NCI-H510A treated with DMSO at 0.1 percent for 48 hours (cell line): ENCODE measurements around the gene CHCHD2.
A peak's percentile ranks its signal among the peaks of the same experiment; 100 is the strongest.
"Not testable (repeated sequence)": the region's sequence is repeated elsewhere in the genome, so short reads cannot be mapped to it uniquely, and the experiment has no call there.

Source experiments
- DNase-seq: peaks from one replicate; lab custom pipeline; 2025; lab: John Stamatoyannopoulos, UW

The CHCHD2 gene, protein sequence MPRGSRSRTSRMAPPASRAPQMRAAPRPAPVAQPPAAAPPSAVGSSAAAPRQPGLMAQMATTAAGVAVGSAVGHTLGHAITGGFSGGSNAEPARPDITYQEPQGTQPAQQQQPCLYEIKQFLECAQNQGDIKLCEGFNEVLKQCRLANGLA

DNA sequence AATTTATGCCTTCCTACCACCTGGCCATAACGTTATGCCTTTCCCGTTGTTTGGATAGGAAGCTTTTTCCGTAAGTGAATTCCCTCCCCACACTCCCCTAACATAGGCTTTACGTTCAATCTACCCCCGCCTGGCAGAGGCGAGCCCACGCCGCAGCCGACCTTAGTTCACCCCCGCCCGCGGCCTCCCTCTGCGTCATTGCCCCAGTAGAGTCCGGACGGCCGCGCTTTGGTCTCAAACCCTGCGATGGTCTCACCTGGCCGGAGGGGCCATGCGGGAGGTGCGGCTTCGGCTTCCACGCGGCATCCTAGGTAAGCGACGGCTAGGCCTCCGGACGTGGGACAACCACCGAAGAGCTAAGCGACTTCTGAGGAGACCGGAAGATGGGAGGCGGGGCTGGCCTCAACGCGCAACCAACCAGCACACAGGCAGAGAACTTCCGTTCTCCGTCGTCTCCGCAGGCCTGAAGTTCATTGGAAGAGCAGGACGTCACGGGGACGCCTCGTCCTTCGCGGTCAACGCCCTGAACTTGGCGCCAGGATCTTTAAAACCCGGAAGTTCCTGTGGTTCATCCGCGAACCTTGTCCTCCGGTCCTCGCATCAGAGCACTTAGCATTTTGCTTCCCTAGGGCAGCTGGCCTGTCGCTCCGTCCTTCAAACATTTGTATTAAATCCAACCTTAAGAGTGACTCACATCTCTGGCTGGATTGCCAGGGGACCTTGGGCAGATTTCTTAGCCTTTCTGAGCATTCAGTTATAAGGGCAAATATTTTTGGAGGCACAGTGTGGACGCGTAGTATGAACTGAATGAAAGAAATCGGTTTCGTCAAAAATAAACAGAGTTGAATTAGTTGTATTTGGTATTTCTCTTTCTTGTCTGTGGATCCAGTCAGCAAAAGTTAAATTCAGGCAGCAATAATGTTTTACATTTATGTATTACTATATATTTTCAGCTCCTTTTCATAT lies at the start of gene CHCHD2:
Gene CHCHD2, minus strand, starts transcription at position 369 of the 966 bp plus-strand sequence. Its CDS starts 63 bp downstream, at position 306.
- peak; percentile 100 for DNase-seq

DNA sequence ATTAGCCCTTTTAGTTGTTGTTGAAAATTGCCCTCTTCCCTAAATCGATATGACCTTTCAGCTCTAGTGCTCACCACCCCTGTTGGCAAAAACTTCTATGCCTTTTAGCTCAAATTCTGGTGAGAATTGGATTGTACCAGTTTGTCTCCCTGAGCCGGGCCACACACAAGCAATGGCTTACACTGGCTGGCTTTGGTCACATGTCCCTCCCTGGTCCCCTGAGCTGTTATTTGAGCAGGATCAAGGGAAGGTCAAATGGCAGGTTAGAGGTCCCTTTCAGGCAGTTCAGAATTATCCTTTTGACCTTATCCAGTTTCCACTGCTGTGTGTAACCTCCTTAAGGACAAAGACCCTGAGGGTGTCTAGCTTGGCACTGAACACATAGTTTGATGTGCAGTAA lies 24.8 kb upstream of the CHCHD2 start:
- not testable (repeated sequence) for DNase-seq

DNA sequence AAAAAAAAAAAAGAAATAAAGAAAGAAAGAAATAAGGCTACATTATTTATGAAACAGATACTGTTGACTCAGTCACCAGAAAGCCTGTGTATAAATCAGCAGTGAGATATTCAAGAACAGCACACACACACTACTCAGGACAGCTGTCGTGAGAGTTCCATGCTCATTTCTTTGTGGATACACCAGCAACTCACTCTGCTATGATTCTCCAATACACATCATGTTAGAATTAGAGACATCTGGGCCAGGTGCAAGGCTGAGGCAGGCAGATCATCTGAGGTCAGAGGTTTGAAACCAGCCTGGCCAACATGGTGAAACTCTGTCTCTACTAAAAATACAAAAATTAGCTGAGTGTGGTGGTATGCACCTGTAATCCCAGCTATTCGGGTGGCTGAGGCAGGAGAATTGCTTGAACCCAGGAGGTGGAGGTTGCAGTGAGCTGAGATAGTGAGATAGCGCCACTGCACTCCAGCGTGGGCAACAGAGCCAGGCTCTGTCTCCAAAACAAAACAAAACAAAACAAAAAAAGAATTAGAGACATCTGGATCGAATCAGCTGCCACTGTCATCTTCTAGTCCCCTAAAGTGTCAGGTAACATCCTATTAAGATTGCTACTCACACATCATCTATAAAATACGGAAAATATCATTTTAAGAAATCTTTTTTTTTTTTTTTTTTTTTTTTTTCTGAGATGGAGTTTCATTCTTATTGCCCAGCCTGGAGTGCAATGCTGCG lies 21.1 kb upstream of the CHCHD2 start:
- no peak for DNase-seq

DNA sequence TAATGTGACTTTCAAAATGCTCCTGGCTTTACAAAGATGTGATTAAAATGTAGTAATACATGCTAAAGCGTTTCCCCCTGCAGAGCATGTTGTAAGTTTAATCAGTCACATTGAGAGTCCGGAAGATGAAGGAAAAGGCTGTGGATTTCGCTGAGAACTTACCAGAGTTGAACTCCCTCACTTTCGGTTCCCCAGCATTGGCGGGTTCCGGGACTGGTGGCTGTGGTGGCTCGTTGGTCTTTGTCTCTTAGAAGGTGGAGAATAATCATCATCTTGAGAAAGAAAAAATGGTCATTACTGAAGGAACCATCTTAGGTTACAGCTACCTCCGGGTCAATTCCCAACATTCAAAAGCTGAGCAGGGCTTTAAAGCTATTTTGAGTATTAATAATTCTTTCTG lies 19.6 kb upstream of the CHCHD2 start:
- no peak for DNase-seq

DNA sequence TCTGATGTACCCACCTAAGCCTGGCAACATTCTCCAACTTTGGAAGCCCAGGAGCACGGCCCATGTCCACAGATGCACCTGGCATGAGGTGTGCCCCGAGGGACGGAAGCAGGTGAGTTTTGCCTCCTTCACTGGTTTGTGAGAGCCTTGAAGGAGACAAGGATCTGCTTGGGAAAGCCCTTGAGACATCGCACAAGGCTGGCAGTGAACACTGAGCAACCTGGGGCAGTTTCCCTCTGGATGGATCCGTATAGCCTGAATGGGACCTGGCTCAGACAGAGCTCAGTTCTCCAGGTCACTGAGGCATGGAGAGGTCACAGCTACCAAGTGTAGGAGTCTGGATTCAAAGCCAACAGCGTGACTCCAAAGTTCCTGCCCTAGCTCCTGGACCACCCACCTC lies 18.7 kb upstream of the CHCHD2 start:
- DNase-seq = no peak

DNA sequence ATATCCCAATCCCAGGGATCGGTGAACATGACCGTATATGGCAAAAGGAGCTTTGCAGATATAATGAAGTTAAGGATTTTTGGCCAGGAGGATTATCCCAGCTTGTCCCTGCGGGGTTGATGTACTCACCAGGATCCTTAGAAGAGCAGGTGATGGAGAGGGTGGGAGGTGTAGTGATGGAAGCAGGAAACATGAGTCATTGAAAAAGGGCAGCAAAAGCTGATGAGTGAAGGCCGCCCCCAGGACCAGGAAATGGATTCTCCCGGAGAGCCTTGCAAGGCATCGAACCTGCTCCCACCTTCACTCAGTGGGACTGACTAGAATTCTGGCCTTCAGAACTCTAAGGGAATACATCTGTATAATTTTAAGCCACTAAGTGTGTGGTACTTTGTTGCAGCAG lies 15.2 kb upstream of the CHCHD2 start:
- DNase-seq = no peak

DNA sequence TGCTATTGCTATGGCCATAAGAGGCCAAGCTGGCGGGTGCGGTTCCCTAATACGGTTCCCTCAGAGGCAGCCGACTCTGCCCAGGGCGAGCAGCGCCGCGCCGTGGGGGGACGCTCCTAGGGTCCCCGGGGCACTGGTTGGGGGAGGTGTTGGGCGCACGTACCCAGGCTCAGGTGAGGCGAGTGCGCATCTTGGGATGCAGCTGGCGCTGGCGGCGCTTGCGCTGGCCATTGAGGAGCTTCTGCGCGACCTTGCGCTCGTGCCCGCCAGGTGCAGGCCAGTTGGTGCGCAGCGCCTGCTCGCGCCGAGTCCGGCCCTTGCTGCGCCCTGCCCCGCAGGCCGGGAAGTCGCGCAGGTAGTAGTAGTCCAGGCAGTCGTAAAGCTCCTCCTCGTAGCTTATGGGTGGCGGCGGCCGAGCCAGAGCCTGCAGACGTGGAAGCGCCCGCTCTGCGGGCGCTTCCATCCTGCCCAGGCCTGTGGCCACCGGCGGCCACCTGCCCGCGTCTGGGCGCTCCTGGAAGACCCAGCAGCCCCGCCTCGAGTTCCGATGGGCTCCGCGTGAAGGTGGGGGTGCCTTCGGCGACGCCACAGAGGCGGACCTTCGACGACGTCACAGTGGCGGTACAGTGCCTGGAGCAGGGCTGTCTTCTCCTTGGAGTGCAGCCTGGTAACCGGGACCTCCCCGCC lies 9.7 kb upstream of the CHCHD2 start, which contains the start of gene NUPR2:
Gene NUPR2, minus strand, starts transcription at position 566 of the 687 bp plus-strand sequence. Its CDS starts 103 bp downstream, at position 463.
- peak; percentile 97 for DNase-seq

DNA sequence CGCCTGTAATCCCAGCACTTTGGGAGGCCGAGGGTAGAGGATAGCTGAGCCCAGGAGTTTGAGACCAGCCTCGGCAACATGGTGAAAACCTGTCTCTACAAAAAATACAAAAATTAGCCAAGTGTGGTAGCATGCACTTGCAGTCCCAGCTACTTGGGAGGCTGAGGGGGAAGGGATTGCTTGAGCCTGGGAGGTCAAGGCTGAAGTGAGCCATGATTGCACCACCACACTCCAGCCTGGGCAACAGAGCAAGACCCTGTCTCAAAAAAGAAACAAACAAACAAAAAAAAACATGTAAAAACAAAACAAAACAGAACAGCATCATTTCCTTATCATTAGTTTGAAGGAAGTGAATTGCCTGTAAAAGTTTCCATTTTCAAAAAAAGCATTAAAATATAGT lies 6.0 kb upstream of the CHCHD2 start:
- DNase-seq = not testable (repeated sequence)

DNA sequence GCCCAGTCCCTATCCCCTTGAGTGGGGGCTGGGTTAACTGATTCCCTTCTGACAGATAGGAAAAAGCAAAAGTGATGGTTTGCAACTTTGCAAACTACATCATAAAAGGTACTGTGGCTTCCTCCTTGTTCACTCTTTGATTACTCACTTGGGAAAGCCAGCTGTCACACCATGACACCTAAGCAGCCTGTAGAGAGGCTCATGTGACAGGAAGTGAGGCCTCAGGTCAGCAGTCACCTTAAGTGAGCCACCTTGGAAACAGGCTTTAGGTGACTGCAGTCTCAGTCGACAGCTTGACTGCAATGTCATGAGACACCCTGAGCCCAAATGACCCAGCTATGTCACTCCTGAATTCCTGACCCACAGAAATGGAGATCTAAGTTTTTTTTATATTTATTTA lies 4.3 kb upstream of the CHCHD2 start:
- DNase-seq = peak; percentile 66

DNA sequence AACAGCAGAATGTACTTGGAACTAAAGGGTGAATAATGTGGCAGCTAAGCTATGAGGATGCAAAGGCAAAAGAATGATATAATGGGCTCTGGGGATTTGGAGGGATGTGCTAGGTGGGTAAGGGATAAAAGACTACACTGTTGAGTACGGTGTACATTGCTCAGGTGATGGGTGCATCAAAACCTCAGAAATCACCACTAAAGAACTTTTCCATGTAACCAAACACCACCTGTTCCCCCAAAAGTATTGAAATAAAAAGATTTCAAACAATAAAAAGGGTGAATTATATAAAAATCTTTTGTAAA lies 1.6 kb upstream of the CHCHD2 start:
- no peak for DNase-seq

DNA sequence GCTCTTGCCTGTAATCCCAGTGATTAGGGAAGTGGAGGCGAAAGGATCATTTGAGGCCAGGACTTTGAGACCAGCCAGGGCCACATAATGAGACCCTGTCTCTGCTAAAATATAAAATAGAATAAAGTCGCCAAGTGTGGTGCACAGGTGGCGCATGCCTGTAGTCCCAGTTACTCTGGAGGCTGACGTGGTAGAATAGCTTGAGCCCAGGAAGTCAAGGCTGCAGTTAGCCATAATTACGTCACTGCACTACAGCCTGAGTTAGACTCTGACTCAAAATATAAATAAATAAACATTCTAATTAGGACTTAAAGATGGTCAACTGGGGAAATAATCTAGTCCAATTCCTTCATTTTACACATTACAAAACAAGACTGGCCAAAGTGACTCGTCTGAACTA lies 768 bp downstream of the CHCHD2 start:
- peak; percentile 71 for DNase-seq

DNA sequence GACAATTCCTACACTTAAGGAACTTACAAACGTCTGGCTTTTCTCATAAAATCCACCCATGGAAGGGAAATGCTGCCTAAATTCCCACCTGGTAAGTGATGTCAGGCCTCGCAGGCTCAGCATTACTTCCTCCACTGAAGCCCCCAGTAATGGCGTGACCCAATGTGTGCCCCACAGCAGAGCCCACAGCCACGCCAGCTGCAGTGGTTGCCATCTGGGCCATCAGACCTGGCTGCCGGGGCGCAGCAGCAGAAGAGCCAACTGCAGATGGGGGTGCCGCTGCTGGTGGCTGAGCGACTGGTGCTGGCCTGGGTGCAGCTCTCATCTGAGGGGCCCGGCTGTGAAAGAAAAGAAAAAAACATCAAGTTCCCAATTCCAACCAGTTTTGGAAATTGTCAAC lies 2.1 kb downstream of the CHCHD2 start:
- DNase-seq = not testable (repeated sequence)

DNA sequence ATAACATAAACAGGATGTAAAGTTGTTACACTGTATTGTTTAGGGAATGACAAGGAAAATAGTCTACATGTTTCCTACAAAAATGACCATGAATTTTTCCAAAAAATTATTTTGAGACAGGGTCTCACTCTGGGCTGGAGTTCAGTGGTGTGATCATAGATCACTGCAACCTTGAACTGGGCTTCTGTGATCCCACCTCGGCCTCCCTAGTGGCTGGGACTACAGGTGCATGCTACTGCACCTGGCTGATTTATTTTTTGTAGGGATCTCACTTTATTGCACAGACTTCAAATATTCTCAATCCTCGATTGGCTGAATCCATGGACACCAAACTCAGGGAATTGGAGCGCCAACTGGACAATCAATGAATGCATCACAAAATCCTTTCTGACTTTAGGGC lies 6.6 kb downstream of the CHCHD2 start:
- DNase-seq = no peak

DNA sequence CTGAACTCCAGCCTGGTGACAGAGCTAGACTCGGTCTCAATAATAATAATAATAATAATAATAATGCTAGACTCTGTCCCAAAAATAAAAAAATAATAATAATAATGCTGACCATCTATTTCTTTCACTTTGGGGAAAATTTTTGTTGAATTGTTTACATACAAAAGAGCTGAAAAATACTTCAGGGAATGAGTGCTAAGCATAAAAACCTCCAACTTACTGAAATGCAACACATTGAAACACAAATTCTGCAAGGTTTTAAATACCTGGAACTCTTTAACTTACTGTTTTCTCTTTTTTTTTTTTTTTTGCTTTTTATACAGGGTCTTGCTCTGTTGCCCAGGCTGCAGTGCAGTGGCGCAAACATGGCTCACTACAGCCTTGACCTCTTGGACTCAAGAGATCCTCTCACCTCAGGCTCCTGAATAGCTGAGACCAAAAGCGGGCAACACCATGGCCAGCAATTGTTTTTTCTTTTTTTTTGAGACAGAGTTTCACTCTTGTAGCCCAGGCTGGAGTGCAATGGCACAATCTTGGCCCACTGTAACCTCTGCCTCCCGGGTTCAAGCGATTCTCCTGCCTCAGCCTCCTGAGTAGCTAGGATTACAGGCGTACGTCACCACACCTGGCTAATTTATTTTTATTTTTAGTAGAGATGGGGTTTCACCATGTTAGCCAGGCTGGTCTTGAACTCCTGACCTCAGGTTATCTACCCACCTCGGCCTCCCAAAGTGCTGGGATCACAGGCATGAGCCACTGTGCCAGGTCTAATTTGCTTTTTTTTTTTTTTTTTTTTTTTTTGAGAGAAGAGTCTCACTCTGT lies 7.9 kb downstream of the CHCHD2 start:
- not testable (repeated sequence) for DNase-seq

DNA sequence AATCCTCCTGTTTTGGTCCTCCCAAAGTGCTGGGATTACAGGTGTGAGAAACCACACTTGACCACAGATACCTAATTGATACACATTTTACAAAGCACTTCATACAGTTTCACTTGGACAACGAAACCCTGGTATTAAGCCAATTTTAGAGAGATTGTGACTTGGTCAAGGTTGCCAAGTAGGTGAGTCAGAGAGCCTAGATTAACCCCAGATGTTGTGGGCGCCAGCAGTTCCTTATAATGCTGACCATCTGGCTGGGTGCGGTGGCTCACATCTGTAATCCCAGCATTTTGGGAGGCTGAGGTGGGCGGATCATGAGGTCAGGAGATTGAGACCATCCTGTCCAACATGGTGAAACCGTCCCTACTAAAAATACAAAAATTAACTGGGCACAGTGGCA lies 8.6 kb downstream of the CHCHD2 start:
- no peak for DNase-seq

DNA sequence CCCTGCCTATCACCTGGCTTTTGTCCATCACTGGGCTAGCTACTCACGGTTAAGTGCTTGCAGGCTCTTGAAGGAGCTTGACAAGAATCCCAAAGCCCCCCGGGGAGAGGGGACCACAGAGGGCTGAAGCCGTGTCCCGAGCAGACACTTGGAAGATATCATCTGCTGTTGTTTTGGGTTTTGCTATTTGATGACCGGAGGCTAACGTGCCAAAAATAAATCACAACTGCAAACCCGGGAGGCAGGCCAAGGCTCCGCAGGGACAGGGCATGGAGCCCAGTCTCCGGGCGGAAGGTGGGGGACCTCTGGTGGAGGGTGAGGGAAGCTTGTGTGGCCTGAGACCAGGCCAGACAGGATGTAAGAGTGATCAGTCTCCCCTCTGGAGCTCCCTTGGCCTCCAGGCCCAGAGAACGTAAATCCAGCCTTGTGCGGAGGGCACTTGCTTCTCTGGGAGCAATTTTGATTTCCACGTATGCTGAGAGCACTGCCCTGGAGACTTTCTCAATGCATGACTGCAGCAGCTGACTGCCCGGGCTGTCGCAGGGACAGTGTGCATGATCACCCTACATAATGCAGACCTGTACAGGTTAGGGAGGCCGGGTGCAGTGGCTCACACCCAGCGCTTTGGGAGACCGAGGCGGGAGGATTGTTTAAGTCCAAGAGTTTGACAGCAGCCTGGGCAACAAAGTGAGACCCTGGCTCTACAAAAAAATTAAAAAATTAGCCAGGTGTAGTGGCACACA lies 13.3 kb downstream of the CHCHD2 start, which contains the start of gene PHKG1:
Gene PHKG1, minus strand, starts transcription at position 164 of the 743 bp plus-strand sequence. CDS start 4,011 bp downstream, outside the sequence.
- DNase-seq = no peak

DNA sequence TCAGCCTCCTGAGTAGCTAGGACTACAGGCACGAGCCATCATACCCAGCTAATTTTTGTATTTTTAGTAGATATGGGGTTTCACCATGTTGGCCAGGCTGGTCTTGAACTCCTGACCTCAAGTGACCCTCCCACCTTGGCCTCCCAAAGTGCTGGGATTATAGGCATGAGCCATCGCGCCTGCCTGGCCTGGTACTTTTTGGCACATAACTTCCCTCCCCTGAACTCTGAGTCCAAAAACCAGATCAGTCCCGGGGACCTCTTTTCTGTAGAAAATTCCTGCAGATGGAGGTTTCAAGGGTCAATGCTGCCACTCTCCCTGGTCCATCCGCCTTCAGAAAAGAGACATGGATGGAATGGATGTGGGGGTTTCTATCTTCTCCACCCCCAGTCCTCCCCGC lies 13.9 kb downstream of the CHCHD2 start:
- DNase-seq = not testable (repeated sequence)

DNA sequence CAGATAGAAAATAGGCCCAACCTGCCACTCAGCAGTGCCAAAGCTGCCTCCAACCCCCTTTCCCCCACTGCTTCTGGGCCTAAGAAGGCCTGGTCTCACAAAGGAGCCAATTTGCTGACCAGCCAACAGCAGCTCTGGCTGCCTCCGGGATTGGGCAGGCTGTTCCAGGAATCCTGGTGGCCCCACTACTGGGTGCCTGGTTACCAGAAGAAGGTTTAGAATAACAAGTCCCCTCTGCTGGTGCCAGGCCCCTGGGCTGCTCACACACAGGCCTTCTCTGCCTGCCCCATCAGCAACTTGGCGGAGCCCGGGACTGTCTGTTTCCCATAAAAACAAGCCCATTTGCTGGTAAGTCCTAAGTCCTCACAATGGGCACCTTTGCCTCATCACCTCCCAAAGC lies 14.7 kb downstream of the CHCHD2 start:
- DNase-seq = no peak

DNA sequence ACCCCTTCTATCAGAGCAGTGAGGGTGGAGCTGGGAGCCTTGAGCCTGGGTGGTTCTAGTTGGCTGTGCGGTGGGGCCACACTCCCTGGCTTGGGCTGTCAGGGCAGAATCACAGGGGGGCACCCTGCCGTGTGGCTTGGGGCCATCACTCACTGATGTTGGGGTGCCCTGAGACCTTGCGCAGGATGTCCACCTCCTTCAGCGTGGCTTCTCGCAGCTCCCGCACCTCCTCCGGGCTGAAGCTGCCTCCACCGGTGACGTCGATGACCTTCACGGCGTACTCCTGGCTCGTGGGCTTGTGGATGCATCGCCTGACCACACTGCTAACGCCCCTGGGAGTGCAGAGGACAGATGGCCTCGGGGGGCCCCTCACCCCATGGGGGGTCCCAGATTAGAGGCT lies 18.8 kb downstream of the CHCHD2 start:
- no peak for DNase-seq

DNA sequence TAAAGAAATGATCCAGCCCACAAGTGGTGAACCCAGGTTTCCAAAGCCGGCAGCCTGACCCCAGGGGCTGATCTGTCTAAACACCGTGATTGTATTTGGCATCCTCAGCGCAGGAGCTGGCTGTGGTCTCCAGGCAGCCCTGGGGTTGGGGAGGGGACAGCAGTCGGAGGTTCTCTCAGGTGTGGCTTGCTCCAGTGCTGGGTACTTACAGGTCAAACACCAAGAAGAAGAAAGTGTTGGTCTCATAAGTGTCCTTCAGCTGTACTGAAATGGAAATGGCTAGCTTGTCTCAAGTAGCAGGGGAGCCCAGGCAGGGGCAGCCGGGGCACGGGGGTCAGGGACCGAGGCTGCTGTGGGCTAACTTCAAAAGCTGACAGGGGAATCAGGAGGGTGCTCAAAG lies 19.5 kb downstream of the CHCHD2 start:
- DNase-seq = no peak
